Neutrophil (primary cell): ENCODE results near the gene KLF9.

Experiments
- H3K27ac ChIP-seq: fragments of 200-600 bp; sonication (generic); 2 replicates; pipeline ENCODE4 v1.5.1; 2016; ENCODE audit warnings: mild to moderate bottlenecking, moderate library complexity
- H3K27me3 ChIP-seq: fragments of 200-600 bp; sonication (generic); 2 replicates; pipeline ENCODE4 v1.6.0; 2016; ENCODE audit warnings: mild to moderate bottlenecking
- H3K36me3 ChIP-seq: fragments of 200-600 bp; sonication (generic); 2 replicates; pipeline ENCODE4 v1.5.1; 2017
- H3K4me1 ChIP-seq, 2 experiments: fragments of 200-600 bp in 1 of 2; sonication (generic) in 1 of 2; 1 replicate in 1 of 2; 2 replicates in 1 of 2; pipeline versions ENCODE4 v1.5.1 to v1.6.1; 2013 to 2016; ENCODE audit warnings: low read depth in 1 of 2, low read length in 1 of 2, mild to moderate bottlenecking in 1 of 2, moderate library complexity in 1 of 2; ENCODE audit not compliant: control insufficient read depth in 1 of 2, insufficient read depth in 1 of 2
- H3K4me3 ChIP-seq, 2 experiments: fragments of 200-600 bp in 1 of 2; sonication (generic) in 1 of 2; 1 replicate in 1 of 2; 2 replicates in 1 of 2; pipeline ENCODE4 v1.5.1; 2013 to 2016; ENCODE audit warnings: low read depth in 1 of 2, low read length in 1 of 2, mild to moderate bottlenecking in 1 of 2, moderate library complexity in 1 of 2
- H3K9me3 ChIP-seq: fragments of 200-600 bp; sonication (generic); 2 replicates; pipeline ENCODE4 v1.5.1; 2016
- TF ChIP-seq, protein P1 (sequence below): fragments of 200-600 bp; sonication (generic); IDR thresholded peaks from 2 replicates; pipeline ENCODE4 v1.5.1; 2016; ENCODE audit warnings: antibody characterized with exemption

The KLF9 gene

DNA sequence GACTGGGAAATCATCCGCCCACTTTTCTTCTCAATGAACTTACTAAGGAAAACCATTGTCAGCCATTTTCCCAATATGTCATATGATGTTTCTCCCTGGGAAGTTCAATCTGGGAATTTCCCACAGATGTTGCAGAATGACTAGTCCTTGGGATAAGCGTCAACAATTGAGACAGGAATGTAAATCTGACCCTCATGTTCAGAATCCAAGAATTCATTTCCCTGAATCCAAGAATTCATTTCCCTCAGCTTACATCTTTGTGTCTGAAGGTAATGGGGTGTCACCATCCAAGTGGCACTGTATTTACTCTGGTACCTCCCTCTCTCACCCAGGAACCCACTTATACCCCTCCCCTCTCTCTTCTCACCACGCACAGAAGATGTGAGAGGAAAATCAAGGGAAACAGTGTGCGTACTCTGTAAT is 7.4 kb downstream of the KLF9 start:
- Histone ChIP-seq H3K4me1 (peaks cover 0 to 3% of the 10 kb centered on the region in 2 experiments), H3K27ac (no peak overlapping the region), H3K36me3 (no peaks in the 10 kb centered on the region), H3K9me3 (no peaks in the 10 kb centered on the region), H3K27me3 (peaks cover 25% of the 10 kb centered on the region), H3K4me3 (no peak overlapping the region)
- TF ChIP-seq, protein P1, sequence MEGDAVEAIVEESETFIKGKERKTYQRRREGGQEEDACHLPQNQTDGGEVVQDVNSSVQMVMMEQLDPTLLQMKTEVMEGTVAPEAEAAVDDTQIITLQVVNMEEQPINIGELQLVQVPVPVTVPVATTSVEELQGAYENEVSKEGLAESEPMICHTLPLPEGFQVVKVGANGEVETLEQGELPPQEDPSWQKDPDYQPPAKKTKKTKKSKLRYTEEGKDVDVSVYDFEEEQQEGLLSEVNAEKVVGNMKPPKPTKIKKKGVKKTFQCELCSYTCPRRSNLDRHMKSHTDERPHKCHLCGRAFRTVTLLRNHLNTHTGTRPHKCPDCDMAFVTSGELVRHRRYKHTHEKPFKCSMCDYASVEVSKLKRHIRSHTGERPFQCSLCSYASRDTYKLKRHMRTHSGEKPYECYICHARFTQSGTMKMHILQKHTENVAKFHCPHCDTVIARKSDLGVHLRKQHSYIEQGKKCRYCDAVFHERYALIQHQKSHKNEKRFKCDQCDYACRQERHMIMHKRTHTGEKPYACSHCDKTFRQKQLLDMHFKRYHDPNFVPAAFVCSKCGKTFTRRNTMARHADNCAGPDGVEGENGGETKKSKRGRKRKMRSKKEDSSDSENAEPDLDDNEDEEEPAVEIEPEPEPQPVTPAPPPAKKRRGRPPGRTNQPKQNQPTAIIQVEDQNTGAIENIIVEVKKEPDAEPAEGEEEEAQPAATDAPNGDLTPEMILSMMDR: no peak

DNA sequence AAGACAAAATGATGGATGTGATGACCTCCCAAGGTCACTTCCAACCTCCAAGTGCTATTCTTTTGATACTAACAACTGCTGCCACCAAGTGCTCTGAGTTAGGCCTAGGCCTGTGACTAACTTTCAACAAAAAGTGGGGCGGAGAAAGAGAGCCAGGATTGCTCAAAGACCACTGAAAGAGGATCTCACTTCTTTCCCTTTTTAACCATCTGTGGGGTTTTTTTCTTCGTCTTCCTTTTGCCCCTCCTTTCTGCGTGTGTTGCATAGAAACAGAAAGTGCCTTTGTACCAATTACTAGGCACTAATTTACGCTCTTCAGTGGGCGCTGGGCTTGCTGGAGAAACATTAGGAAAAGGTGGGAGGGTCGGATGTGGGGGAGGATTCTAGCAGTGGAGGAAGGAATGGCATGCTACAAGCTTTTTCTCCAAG is 8.0 kb downstream of the KLF9 start:
- TF ChIP-seq, protein P1: no peak
- no peak overlapping the region for H3K27ac ChIP-seq
- H3K36me3 ChIP-seq: no peaks in the 10 kb centered on the region
- H3K4me3 ChIP-seq: no peak overlapping the region
- no peaks in the 10 kb centered on the region for H3K4me1 ChIP-seq
- no peaks in the 10 kb centered on the region for H3K9me3 ChIP-seq
- H3K27me3 ChIP-seq: peaks cover 18% of the 10 kb centered on the region

DNA sequence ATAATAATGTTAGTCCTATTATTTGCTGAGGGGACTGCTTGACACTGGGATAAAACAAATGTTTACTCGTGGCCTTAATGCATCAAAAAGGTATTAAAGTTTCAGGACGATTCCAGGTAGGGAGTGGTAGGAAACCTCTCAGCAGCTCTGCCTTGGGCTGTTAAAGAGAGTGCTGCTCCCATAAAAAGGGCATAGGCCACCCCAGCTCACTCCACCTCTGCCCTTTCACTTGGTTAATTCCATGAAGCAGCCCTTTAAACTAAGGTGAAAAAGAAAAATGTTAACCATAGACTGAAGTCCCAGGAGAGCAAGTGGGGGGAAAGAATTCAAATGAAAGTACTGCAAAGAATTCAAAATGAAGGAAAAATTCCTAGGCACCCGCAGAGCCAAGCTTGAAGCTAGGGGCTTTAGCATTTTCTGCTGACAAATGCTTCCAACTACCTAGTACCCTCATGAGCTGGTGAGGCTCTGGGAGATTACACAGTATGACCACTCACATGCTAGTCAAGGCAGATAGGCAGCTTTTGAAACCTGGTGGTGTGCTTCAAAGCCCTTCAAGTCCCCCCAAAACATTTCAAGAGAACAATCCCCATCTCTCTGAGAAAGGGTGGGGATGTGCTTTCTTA is 8.5 kb downstream of the KLF9 start:
- no peaks in the 10 kb centered on the region for H3K4me1 ChIP-seq
- H3K27me3 ChIP-seq: peaks cover 13% of the 10 kb centered on the region
- no peak overlapping the region for H3K4me3 ChIP-seq
- no peak overlapping the region for H3K27ac ChIP-seq
- H3K9me3 ChIP-seq: no peaks in the 10 kb centered on the region
- TF ChIP-seq, protein P1: no peak
- no peaks in the 10 kb centered on the region for H3K36me3 ChIP-seq

DNA sequence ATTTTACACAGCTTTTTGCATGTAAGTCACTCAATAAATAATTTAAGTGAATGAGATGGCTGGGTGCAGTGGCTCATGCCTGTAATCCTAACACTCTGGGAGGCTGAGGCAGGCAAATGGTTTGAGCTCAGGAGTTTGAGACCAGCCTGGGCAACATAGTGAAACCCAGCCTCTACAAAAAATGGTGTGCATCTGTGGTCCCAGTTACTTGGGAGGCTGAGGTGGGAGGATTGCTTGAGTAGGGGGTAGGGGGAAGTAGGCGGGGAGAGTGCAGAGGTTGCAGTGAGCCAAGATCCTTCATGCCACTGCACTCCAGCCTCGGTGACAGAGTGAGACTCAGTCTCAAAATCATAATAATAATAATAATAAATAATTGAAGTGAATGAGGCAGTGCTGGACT is 10.2 kb downstream of the KLF9 start:
- no peak overlapping the region for H3K4me3 ChIP-seq
- TF ChIP-seq, protein P1: no peak
- H3K4me1 ChIP-seq: no peaks in the 10 kb centered on the region
- no peak overlapping the region for H3K27ac ChIP-seq
- no peaks in the 10 kb centered on the region for H3K36me3 ChIP-seq
- no peaks in the 10 kb centered on the region for H3K9me3 ChIP-seq
- no peaks in the 10 kb centered on the region for H3K27me3 ChIP-seq

DNA sequence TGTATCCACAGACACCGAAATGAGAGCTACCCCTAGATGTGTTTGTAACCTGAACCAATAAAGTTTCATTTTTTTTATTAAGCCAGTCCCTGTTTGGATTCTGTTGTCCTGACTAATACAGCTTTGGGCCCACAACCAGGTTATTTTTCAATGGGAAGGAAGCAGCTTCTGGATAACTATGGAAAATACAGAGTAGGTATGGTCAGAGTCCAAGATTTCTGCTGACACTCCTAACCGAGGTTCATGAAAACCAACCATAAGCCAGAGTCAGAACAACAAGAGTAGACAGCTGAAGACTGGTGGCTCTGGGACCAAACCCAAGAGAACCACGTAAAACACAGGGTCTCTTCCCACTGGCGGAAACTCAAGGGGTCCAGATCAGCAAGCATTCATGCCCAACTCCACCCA is 10.8 kb downstream of the KLF9 start:
- no peaks in the 10 kb centered on the region for H3K27me3 ChIP-seq
- H3K9me3 ChIP-seq: no peaks in the 10 kb centered on the region
- no peak overlapping the region for H3K4me3 ChIP-seq
- TF ChIP-seq, protein P1: no peak
- no peaks in the 10 kb centered on the region for H3K36me3 ChIP-seq
- no peaks in the 10 kb centered on the region for H3K4me1 ChIP-seq
- no peak overlapping the region for H3K27ac ChIP-seq
